Caki2 (cell line): Measurements from ENCODE around the gene PIK3AP1. TPM values are rescaled to one million over a fixed set of nuclear protein-coding genes. Genes with fewer than 3 reads are reported as not detected.
"Not testable (repeated sequence)": the region's sequence is repeated elsewhere in the genome, so short reads cannot be mapped to it uniquely, and the experiment has no call there.

Source experiments
- DNase-seq: peaks from one replicate; pipeline ENCODE4 v3.0.0-alpha.2; 2015; ENCODE audit warnings: low read depth
- in situ Hi-C: cut with HindIII; loops from 2 replicates; pipeline ENCODE4 v1.10.0; 2016; ENCODE audit warnings: low sequenced_read_pairs, low pct_unique_long_range_greater_than_20kb, mixed read lengths
- total RNA-seq: library from RNA; depleted of rRNA; stranded (reverse); fragments of >200 nt; shearing (Covaris generic); gene quantifications from 2 replicates; pipeline ENCODE4 v1.2.3, GENCODE V29; 2014; ENCODE audit warnings: low replicate concordance

The PIK3AP1 gene
- total RNA-seq, 1 experiment from 2014 or later = 2.7 TPM

DNA sequence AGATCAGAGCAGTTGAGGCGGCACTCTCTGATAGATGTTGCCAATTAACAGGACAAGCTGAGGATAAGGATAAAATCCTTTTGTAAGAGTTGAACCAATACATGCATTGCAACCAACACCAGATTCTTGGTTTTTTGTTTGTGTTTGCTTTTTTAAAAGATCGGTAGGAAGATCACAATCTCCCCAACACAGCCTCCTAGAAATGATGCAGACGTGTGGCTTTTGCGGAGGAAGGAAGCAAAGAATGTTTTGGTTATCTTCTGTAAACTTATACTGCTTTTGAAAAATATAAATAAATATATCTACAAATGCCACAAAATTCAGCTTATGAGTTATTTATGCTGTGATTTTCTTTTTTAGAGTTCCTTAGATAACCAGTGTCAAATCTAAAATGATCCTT, 35.5 kb downstream of the PIK3AP1 start:
- no peak for DNase-seq
- in situ Hi-C loops = no loop called here

DNA sequence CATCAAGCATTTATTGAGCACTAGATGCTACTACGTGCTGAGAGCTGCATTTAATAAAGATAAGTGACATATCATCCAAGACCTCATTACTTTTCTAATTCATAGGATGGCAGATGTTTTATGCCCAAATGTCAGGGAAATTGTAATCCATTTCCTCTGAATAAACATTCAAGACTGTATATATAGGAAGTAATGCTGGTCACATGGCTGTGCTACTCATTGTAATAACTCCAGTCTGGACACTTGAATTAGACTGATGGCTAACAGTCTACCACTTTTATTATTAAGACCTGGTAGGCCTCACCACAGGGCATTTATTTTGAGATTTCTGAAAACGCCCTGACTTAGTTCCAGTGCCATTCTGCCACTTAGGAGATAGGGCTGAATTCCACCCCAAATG, 36.6 kb downstream of the PIK3AP1 start:
- in situ Hi-C loops = no loop called here
- DNase-seq = no peak

GRCh38 chr10:96683065-96683464, 37.2 kb downstream of the PIK3AP1 start:
- no peak for DNase-seq
- in situ Hi-C loops = no loop called here

GRCh38 chr10:96681524-96681923, 38.8 kb downstream of the PIK3AP1 start:
- in situ Hi-C loops = no loop called here
- DNase-seq = no peak

DNA sequence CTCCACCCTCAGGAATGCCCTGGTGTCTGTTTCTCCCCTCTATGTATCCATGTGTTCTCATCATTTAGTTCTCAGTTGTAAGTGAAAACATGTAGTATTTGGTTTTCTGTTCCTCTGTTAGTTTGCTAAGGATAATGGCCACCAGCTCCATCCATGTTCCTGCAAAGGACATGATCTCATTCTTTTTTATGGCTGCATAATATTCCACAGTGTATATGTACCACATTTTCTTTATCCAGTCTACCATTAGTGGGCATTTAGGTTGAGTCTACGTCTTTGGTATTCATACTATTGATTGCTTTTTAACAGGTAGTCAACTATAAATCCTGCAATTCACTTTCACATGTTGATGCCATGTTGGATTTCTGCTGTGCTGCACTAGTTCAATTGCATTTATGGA, 39.9 kb downstream of the PIK3AP1 start:
- in situ Hi-C loops = not testable (repeated sequence)

DNA sequence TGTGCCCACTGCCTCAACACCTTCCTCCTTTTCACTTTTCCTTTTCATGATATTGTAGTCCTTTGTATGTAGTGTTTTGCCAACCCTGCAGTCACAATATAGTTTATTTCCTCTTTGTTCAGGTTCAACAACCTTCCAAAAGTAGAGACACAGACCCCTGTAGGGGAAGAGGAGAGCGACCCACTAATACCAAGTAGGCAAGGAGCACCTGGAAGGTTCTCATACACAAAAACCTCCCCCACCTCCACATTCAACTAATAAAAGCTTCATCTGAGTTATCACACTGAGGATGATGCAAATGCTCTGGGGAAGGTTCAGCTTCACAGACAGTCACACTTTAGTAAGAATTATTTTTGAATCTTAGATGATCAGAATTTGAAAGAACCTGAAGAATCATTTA, 41.6 kb downstream of the PIK3AP1 start:
- no peak for DNase-seq
- in situ Hi-C loops = no loop called here

More for the DNA sequence above, 39.9 kb downstream of the PIK3AP1 start:
- DNase-seq = not testable (repeated sequence)

DNA sequence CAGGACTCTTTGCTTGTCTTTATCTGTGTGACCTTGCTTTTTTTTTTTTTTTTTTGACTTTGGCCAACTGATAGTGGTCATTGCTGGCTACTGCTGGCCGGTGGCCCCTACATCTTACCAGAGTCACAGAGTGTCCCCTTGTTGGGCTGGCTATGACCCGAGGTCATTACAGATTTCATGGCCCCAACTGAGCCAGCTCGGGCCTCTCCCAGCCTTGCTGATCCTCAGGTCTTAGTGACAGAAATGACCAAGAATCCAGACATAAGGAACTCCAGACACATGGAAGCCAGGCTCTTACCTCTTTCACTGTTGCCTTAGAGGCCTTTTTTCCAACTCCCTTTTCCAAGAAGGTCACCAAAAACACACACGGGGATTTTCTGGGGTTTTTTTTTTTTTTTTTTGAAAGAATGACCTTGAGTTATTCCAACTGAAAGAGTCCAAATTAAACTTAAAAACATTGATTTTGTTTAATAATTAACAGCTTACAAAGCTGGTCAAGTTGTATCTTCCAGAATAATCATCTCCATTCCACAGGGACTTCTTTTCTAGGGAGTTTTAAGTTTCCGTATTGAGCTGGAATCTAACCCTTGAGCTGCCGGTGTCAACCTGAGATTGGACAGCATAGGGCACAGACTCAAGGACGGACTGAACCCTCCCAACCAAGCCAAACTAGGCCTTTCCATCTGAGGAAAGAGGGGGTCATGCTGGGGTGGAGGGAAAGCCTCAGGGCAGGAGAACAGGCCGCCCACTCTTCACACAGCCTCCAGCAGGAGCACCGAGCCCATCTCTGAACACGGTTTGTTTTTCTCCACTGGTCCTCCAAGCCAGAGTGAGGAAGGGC, 43.8 kb downstream of the PIK3AP1 start:
- DNase-seq = no peak
- in situ Hi-C loops = no loop called here

DNA sequence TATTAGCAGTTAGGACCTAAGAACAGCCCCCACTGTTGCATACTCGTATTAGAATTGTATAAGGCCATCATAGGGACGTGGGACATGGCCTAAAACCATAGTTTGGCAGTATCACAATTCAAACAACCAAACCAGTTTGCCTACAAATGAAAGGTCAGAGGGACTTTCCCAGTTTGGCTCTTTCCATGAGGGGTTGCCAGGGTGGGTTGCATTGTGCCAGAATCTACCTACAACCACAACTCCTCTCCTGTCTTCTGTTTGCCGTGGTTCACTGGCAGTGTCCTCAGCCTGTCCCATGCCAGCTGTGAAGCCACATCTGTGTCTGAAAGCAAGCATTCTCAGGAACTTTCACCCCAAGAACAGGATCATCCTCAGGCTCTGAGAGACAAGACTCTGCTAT, 44.5 kb downstream of the PIK3AP1 start:
- in situ Hi-C loops = no loop called here
- no peak for DNase-seq

GRCh38 chr10:96673318-96674099, 46.8 kb downstream of the PIK3AP1 start:
- in situ Hi-C loops = no loop called here
- DNase-seq = peak; percentile 27

DNA sequence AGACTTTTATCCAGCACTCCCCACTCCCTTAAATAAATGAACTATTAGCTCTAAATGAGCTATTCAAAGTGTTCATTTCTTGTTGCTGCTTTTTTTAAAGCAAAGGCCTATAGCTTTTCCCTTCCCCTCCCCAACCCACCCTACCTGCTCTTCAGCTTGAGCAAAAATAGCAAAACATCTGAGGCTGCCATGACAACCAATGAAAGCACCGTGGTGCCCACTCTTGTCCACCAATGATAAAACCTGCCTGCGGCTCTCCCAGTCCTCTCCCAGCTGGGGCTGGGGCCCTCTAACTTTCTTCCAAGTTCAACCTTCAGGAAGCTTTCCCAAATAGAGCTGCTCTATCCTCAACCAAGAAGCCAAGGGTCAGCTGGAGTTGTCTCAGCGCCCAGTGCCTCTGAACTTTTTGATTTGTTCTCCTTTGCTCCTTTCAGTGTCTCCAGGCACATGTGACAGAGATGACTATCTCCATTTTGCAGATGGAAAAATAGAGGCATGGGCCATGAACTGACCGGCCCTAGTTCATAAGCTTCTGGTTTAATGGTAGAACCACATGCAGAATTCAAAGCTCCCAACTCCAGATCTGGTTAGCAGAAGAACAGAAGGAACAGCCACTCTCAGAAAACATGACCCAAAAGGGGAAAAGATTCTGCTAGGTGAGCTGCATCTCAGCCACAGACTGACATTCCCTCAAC, 47.7 kb downstream of the PIK3AP1 start:
- DNase-seq = no peak
- in situ Hi-C loops = no loop called here

- in situ Hi-C loops = no loop called here
- no peak for DNase-seq
Observed at GRCh38 chr10:96671211-96671890, 49.0 kb downstream of the PIK3AP1 start.

DNA sequence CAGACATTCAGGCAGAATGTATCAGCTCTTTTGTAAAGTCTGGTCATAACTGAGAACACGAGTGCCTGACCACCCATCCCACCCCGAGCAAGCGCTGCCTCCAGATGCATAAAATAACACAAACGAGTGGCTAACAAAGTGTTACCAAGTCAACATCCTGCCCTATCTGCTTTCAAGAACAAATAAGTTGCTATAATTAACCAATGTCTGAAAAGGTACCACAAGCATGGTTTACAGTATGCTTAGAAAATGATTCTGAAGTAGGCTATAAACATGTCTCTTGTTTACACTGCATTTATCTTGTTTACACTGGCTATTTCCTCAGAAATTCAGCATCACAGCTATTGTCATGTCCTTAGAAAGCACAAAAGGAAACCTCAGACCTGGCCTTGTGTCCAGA, 49.5 kb downstream of the PIK3AP1 start:
- in situ Hi-C loops = no loop called here
- no peak for DNase-seq

GRCh38 chr10:96667401-96667800, 52.9 kb downstream of the PIK3AP1 start:
- no peak for DNase-seq

DNA sequence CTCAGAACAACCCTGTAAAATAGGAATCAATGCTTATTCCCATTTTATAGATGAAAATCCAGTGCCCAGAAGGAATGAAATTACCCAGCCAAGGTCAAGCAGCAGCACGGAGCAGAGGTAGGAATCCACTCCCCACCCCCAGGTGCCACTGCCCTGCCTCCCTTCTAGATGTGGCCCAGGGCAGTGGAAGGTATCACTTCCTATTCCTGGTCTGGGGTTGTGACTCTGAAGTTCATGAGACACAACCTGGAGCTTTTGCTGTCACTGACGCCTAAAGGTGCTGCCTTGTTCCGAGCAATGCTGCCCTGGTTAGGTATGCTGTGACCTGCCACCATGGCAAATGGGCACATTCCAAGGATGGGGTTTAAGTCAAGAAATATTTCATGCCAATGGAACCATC, 53.6 kb downstream of the PIK3AP1 start:
- DNase-seq = no peak
- in situ Hi-C loops = no loop called here

More at GRCh38 chr10:96667401-96667800, 52.9 kb downstream of the PIK3AP1 start:
- in situ Hi-C loops = no loop called here

- in situ Hi-C loops = no loop called here
- DNase-seq = no peak
Observed at GRCh38 chr10:96665306-96665705, 55.0 kb downstream of the PIK3AP1 start.

DNA sequence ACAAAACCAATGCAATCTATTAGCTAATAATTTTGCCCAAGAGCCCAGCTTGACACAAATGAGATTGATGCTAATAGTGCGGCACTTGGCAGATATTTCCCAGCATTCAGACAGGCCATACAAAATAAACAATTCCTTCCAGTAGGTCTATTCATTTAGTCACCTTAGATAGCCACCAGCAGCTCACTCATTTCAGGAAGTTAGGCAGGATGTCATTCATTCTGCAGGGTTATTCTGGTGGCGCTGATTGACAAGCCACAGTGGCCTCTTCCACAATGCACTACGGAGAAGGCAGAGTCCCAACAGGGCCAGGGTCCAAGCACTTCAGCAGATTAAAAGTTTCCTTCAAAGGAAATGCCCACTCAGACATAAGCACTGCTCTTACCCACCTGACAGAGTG, 55.8 kb downstream of the PIK3AP1 start:
- in situ Hi-C loops = no loop called here
- no peak for DNase-seq

DNA sequence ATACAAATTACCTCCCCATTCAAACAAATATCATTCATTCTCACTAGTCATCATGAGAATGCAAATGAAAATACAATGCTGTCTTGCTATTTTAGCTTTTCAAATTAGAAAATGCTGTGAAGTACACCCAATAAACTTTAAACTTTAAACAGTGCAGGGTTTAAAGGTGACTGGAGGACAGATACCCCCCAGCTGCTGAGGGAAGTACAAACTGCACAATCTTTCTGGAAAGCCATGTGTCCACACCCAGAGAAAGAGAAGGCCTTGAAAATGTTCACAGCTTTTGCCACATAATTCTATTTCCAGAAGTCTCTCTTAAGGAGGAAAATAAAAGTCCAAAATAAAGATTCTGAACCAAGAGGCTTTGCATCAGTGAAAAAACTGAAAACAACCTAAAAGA, 56.5 kb downstream of the PIK3AP1 start:
- in situ Hi-C loops = no loop called here
- DNase-seq = no peak

- in situ Hi-C loops = no loop called here
- DNase-seq = no peak
Observed at GRCh38 chr10:96661632-96662031, 58.7 kb downstream of the PIK3AP1 start.
